GM18873 (cell line): ENCODE data around the gene DENND2A.
"Not testable (repeated sequence)": the region's sequence is repeated elsewhere in the genome, so short reads cannot be mapped to it uniquely, and the experiment has no call there.

ENCODE experiments used
- ATAC-seq: cut with Tn5 transposase; IDR thresholded peaks from one replicate; pipeline ENCODE4 v1.9.1; 2021; ENCODE audit warnings: mild to moderate bottlenecking, moderate library complexity, moderate number of reproducible peaks; ENCODE audit not compliant: unreplicated experiment, low FRiP score

The DENND2A gene

DNA sequence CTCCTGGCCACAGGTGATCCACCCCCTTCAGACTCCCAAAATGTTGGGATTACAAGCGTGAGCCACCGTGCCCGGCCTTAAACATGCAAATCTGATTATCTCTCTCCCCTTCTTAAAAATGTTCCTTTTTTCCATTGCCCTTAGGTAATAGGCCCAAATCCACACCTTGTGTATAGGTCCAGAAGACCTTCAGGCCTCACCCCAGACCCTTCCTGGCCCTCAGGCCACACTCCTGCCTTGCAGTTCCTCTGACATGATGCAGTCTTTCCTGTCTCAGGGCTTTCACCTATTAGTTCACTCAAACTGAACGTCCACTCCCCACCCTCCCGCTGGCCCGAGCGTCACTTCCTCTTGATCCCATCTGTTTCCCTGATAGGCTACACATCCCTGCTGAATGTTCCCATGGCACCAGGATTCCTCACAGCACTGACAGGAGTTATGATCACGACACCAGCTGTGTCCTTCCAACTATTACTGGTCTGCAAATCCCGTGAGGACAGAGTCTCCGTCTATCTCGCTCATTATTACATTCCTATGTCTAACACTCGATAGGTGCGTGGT is 46.4 kb downstream of the DENND2A start:
- no peak for ATAC-seq

DNA sequence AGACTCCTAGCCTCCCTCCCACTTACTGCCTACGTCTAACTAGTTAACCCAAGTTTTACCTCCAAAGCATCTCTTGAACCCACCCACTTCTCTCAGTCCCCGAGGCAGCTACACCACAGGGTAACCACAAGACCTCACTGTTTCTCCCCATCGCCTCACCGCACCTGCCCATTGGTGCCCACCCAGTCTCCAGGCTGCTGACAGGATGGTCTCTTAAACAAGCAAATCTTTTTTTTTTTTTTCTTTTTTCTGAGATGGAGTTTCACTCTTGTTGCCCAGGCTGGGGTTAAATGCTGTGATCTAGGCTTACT is 47.0 kb downstream of the DENND2A start:
- ATAC-seq, result no peak

DNA sequence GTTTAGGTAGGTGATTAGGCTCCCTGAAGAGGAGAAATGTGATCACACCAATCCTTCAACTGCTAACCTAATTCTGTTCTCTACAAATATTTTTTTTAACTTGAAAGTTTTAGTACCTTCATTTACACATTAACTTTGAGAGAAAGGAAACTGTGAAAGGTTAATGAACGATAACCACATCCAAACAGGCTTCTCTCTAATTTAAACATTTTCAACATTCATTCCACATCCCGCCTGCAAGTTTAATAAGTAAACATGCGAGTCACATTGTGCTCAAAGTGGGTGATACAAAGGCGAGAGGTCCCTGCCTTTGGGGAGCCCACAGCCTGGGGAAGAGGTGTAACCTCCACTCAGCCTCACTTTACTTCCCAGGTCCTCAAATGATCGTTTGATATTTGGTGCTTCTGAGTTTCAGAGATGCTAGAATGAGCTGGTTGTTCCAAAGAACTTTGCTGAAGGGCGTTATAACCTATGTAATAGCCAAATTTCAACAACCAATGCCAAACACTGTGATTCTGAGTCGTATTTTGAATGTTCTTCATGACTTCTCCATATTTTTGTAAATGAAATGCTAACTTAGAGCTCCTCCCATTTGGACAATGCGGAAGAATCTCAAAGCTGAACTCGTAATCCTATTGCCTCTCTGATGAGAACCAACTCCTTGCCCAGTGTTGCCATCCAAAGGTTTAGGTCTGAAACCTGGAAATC is 47.5 kb downstream of the DENND2A start:
- no peak for ATAC-seq

DNA sequence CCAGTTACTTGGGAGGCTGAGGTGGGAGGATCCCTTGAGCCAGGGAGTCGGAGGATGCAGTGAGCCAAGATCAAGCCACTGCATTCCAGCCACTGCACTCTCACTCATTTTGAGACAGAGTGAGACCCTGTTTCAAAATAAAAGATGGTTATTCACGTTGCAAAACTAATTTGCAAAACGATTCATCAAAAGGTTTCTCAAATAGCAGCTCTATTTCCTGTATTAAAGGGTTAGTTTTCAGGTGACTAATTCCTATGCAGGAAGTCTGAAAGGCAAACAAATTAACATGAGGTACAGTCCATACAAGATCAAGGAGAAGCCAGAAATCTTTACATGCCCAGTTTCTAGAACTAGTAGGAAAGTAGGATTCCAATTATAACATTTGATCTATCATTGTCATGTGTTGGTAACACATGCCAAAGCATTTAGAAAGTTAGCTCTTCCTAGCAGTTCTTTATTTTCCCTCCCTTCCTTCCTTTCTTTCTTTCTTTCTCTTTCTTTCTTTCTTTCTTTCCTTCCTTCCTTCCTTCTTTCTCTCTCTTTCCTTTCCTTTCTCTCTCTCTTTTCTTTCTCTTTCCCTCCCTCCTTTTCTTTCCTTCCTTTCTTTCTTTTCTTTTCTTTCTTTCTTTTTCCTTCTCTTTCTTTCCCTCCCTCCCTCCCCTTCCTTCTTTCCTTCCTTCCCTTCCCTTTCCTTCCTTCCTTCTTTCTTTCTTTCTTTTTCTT is 49.3 kb downstream of the DENND2A start:
- no peak for ATAC-seq

DNA sequence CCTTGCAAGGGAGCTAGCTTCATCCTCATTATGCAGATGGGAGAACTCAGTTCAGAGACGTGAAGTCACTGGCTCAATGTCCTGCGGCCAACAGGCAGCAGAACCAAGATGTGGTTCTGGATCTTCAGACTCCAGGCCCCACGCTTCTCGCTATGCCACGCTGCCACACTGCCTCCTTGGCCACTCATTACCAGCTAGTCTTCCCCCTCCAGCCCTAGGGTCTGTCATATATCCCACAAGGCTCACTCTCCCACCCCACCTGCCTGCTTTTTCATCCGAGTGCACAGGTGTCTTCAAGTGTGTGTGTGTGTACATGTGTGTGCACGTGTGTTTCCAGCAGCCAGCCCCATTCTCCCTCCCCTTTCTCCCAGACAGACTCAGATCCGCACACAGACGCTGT is 53.4 kb downstream of the DENND2A start:
- ATAC-seq, result no peak

DNA sequence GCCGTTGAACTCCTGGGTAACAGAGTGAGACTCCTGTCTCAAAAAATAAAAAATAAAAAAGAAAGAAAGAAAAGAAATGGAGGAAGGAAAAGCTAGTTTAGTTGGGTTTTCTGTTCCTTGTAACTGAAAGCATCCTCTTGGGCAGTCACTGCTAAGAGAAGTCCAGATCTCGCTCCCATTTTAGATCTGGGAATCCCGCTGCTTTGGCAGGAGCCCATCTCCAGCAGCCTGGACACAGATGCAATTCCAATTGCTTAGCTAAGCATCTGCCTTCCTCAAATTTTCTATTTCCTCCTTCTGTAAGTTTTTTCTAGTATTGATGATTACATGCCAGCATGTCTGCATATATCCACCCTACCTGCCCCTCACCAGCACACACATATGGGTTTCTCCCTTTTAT is 54.1 kb downstream of the DENND2A start:
- ATAC-seq, result no peak

DNA sequence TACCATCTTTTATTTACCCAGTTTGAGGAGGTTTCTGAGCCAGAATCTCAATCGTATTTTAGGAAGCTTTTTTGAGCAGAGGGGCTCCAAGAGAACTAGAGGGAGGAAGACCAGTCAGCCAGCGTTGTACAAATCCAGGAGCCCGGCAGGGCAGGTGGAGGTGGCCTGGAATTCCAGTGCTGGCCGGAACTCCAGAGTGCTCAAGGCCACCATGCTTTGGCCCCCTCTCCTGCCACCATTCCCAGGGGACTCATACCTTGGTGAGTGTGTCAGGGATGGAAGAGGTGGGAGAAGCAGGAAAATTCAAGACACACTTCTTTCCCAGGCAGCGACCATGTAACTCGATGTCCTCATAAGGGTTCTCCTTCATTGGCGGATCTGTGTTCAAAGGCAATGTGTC is 55.3 kb downstream of the DENND2A start:
- ATAC-seq, result no peak

DNA sequence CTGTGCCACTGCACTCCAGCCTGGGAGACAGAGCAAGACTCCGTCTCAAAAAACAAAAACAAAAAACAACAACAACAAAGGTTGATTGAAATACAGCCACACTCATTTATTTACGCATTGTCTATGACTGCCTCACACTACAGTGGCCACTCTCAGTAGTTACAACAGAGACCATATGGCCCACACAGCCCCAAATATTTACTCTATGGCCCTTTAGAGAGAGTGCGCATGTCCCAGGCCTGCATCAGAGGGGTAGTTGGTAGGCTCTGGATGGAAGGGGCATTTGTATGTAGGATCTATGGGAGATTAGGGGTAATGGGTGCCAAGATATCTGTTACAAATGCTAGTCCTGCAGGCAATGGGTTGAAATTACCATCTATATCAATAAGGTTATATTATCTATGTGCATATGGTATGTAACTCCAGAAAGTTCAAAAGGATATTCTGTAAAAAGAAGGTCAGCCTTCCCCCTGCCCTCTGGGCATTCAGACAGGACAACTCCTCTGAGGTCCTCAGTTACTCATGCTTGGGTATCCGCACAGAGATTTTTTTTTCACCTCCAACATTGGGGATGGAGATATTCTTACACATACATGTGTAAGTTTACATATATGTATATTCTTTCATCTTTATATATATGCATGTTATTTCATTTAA is 56.3 kb downstream of the DENND2A start:
- ATAC-seq, result no peak

DNA sequence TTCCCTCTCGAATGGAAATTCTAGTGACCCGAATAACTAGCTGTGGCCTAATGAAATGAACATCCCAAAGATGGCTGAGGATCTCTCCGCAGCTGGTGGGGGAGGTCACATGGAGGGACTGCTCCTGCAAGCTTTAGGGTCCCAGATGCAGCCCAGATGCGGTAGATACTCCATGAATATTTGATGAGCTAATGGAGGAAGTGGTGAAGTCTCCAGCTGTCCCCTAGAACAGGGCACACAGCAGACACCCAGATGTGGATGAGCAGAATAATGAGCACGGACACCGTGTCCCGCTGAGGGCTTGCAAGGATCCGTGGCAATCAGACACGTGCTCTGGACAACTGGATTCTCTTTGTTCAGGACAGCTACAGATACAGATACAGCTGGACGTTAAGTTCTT is 59.2 kb downstream of the DENND2A start:
- no peak for ATAC-seq

DNA sequence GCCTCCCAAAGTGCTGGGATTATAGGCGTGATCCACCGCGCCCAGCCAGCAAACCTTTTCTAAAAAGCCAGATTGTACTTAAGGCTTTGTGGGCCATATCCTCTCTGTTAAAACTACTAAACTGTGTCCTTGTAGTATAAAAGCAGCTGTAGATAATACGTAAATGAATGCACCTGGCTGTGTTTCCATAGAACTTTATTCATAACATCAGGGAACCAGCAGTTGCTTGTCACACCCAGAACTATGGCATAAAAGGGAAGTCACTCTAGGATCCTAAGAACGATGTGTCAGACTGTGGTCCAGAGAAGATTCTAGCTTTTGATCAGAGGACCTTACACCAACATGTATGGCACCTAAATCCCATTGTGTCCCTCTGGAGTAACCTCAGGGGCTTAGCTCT is 63.0 kb downstream of the DENND2A start:
- ATAC-seq, result no peak

DNA sequence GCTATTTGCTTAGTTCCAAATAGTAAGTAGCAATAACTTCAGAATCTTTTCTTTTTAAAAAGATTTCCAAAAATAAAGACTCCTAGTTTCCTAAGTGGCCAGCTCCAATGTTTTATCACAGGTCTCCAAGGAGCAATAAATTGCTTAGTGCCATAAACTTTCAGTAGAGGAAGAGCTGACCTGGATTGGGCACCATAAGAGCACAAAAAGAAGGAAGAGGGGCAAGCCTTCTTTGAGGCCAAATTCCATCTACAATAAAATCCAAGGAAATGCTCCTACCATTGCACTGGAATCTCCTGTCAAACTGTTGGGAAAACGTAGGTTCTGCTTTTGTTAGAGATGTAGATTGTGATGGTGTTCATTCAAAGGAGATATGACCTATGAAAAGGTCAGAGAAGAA is 64.0 kb downstream of the DENND2A start:
- no peak for ATAC-seq

DNA sequence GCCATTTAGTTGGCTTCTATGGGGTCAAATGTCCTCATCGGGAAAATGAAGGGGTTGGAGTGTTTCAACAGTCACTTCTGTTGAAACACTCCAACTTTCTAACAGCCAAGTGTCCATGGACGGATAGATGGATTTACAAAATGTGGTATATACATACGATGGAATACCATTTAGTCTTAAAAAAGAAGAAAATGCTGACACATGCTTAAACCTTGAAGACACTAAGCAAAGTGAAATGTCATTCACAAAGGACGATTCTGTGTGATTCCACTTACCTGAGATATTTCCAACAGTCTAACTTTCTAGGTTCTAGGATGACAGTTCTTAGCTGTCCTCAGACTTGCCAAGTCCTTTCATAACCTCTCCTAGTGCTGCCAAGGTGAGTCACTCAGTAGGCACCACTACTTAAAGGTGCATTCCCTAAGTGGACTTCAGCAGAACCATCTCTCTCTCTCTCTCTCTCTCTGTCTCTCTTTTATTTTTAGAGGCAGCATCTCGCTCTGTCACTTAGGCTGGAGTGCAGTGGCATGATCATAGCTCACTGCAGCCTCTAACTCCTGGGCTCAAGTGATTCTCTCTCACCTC is 69.0 kb downstream of the DENND2A start:
- ATAC-seq, result no peak

DNA sequence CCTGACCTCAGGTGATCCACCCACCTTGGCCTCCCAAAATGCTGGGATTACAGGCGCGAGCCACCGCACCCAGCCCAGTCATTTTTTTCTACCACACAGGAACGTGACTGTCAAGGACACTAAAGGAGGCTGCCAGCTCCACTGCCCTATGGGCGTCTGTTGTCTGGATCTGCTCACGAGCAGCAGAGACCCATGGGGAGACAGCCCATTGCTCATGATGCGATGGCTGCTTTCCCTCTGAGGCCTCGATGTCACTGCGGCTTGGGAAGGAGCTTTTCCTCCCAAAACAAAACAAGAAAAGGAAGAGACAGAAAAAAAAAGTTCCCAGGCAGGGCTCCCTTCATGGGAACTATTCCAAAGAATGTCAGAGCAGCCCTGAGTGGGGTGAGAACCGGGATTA is 70.5 kb downstream of the DENND2A start:
- ATAC-seq, result no peak

DNA sequence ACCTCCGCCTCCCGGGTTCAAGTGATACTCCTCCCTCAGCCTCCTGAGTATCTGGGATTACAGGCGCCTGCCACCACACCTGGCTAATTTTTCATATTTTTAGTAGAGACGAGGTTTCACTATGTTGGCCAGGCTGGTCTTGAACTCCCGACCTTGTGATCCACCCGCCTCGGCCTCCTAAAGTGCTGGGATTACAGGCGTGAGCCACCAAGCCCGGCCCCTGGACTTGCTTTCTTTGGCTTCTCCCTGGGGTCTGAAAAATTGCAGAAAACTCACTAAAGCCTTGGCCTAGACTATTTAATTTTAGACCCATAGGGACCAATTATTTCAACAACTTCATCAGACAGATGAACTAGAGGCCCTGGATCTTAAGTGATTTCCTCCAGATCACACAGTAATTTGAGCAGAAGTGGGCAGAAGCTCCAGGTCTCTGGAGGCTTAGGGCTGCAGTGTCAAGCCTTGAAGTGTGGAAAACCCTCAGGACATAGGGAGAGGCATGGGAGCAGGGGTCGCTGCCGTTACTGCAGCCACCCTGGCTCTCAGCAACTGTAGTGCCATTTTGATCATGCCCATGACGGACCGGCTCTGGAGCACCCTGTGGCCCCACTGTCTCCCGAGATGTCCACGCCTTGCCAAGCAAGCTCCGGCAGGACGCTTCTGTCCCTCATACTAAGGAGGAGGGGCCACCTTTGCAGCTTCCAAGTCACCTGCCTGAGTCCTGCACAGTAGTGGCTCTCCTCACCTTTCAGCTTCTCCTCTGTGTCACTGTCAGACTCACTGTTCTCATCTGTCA is 72.4 kb downstream of the DENND2A start:
- ATAC-seq, result no peak

DNA sequence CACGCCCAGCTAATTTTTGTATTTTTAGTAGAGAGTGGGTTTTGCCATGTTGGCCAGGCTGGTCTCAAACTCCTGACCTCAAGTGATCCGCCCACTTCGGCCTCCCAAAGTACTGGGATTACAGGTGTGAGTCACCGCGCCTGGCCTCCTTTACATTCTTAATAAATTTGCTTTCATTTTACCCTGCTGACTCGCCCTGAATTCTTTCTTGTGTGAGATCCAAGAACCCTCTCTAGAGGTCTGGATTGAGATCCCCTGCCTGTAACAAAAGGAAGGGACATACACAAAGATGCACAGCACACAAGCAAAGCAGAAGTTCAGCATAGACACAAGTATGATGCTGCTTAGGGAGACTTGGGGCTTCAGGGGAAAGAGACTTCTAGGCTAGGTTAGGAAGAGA is 74.4 kb downstream of the DENND2A start:
- not testable (repeated sequence) for ATAC-seq

DNA sequence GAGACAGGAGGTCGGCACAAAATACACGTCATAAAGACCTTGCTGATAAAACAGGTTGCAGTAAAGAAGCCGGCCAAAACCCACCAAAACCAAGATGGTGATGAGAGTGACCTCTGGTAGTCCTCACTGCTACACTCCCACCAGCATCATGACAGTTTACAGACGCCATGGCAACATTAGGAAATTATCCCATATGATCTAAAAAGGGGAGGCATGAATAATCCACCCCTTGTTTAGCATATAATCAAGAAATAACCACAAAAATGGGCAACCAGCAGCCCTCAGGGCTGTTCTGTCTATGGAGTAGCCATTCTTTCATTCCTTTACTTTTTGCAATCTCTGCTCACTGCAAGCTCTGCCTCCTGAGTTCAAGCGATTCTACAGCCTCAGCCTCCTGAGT is 74.9 kb downstream of the DENND2A start:
- ATAC-seq, result not testable (repeated sequence)

DNA sequence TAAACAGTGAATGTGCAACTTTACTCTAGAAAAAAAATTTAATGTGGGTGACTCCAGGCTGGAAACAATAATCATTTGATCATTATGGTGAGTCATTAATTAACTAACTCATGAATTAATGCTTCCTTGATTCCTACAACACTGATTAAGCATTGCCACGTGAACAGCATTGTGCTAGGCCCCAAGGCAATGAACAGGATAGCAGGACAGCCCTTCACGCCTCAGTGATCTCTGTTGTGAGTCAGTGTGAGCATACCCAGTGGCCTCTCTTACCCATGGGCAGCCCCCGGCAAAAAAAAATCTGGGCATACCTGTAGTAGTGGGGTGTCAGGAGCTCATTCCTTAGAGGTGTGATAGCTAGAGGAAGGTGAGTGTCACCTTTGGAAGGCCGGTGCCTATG is 76.0 kb downstream of the DENND2A start:
- ATAC-seq, result no peak

DNA sequence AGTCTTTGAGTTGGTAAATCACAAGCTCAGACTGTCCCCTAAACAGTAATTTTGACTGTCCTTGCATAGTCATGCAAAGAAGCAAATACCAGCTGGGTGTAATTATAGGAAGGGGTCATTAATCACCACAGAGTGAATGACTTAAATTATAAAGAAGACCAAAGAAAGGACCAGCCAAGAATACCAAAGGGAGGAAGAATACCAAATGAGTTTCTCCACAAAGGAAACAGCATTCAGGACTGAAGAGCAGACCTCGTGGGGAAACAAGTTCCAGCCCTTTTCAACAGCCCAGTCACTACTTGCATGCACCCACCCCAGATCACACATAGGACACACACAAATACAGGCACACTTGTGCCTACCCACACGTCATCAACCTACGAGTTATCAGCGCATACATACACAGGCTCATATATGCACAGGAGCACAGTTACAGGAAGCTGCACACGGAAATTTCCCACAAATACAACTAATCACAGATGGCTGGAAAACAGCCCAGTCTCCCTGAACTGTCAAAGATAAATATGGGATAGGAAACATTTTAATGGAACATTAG is 77.6 kb downstream of the DENND2A start:
- no peak for ATAC-seq

DNA sequence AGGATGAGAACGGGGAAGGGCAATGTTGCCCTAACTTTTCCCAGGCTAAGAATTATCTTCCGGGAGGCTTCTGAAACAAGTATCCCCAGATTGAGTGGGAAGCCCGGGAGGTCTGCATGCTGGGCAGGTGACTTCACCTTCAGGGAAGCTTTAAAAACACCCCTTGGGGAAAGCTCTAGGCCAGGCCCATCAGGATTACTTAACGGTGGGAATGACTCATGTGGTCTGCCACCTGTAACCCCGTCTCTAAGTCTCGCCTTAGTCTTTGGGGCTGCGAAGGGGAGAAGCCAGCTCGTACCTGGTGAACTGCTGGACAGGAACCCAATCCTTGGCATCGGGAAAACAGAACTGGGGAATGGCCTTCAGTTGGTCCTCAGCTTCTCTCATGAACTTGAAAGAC is 81.2 kb downstream of the DENND2A start:
- no peak for ATAC-seq

DNA sequence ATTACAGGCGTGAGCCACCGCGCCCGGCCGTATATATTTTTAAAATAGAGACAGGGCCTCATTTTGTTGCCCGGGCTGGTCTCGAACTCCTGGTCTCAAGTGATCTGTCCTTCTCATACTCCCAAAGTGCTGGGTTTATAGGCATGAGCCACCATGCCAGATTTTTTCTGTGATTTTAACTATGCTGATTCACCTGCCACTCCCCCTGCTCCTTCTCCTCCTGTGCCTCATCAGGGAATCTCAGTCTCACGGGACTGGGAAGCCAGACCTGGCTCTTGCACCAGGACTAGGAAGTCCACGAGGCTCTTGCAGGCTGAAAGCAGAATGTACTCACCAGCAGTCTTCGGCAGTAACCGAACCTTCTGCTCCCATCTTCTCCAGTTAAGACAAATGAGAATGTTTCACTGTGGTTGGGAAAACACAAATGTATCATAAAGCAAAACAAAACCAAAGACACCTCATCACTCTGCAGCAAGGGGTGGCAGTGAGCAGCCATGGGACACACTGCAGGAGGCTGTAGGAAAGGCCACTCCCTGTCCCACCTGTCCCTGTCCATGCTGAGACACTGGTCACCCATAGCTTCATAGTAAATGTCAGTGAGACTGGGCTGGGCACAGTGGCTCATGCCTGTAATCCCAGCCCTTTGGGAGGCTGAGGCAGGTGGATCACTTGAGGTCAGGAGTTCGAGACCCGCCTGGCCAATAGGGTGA is 82.6 kb downstream of the DENND2A start:
- ATAC-seq, result no peak
